ENCODE results near the gene TM4SF4.

The TM4SF4 gene

GRCh38 chr3:149481491-149481890 is 7.0 kb downstream of the TM4SF4 start:
- DNase-seq (ENCODE audit: low read depth), result no peak

DNA sequence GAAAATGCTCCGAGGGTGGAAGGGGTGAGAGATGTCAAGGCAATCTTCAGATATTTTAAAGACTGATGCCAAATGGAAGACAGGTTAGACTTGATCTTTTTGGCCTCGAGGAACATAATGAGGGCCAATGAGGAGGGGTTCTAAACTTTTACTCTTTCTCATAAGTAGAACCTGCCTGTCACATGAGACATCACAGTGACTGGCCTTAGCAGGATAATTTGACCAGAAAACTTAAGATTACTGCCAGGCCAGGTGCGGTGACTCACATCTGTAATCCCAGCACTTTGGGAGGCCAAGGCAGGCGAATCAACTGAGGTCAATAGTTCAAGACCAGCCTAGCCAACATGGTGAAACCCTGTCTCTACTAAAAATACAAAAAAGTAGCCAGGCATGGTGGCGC is 12.2 kb downstream of the TM4SF4 start:
- DNase-seq (ENCODE audit: low read depth), result no peak

DNA sequence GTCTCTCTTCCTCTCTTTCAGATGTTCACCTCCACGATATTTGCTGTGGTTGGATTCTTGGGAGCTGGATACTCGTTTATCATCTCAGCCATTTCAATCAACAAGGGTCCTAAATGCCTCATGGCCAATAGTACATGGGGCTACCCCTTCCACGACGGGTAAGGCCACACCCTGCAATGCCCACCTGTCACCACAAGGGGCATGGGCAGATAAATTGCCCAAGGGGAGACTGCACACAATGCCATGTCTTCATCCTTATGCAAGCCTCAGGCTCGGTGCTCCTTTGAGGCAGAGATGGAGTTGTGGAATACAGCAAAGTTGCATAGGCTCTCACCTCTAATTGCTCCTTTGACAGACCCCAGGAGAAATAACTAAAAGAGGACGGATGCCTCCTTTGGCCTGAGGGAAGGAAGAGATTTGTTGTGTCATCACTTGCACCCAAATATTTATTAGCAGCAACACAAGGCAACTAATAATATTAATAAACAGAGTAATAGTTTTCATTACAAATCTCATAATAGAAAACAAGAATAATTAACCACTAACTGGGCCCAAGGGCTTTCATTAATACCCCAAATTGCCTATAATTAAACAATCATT is 13.2 kb downstream of the TM4SF4 start:
- no peak for DNase-seq (ENCODE audit: low read depth)

GRCh38 chr3:149489060-149489690 is 14.7 kb downstream of the TM4SF4 start:
- no peak for DNase-seq (ENCODE audit: low read depth)

DNA sequence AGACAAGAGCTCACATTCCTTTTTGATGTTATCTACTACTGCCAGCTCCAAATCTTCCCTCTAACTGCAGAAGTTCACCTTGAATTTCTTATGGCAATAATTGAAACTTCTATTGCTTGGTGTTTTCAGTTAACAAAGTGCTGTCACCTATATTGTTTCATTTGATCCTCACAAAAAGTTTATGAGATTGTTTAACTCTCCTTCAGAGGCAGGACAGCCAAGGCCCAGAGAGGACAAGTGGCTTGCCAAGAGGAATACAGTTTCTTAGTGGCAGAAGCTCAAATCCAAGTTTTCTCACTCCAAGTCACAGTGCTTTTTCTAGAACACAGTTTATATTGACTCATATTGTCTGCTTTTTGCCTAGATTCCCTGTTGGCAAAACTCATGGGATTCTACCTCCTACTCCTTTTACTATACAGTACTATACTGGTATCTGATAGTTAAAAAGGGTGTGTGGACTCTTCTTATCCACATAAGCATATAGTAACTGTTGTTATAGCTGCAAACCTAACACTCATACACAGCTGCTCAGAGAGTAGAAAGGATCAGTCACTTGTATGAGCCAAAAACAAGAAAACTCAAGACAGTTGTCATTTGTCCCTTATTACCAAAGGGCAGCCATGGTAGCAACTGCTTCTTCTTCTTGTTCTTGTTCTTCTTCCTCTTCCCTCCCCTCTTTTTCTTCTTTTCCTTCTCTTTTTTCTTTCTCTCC is 15.9 kb downstream of the TM4SF4 start:
- no peak for DNase-seq (ENCODE audit: low read depth)

- no peak for DNase-seq (ENCODE audit: low read depth)
These were observed 19.0 kb downstream of the TM4SF4 start for GRCh38 chr3:149493315-149494021.

DNA sequence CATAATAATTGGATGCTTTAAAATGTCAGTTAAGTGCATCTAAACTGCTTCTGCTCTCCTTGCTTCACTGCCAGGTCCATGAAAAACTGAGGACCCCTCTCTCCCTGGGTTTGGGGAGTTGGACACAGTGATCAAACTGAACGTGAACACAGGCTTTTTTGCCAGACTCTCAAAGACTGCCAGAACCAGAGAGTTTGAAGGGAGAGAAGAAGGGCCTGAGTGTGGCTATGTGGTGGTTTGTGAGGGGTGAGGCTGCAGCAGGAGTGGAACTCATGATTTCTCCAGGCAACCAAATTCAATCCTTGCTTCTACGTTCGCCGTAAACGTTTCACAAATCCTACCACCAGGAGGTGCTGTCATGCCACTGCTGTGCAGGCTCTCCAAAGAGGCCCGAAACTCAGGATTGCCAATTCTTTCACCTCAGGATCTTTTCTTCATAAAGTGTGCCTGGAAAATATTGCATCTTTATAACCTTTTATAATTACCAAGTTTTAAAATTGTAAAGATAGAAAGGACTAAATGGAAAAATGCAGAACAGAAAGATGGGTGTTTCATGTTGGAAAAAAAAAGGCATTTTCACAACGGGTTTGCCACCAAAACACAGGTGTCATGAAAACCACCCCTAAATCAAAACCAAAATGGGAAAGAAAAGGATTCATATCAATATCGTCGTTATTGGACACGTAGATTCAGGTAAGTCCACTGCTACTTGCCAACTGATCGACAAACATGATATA is 19.7 kb downstream of the TM4SF4 start:
- DNase-seq (ENCODE audit: low read depth), result no peak

GRCh38 chr3:149494759-149495580 is 20.5 kb downstream of the TM4SF4 start:
- DNase-seq (ENCODE audit: low read depth), result no peak

- no peak for DNase-seq (ENCODE audit: low read depth)
These were observed 21.2 kb downstream of the TM4SF4 start for GRCh38 chr3:149495581-149496125.

- DNase-seq (ENCODE audit: low read depth), result no peak
These were observed 22.4 kb downstream of the TM4SF4 start for GRCh38 chr3:149496891-149497290.

GRCh38 chr3:149497966-149498670 is 23.6 kb downstream of the TM4SF4 start:
- no peak for DNase-seq (ENCODE audit: low read depth)

GRCh38 chr3:149501524-149501923 is 27.0 kb downstream of the TM4SF4 start:
- no peak for DNase-seq (ENCODE audit: low read depth)

DNA sequence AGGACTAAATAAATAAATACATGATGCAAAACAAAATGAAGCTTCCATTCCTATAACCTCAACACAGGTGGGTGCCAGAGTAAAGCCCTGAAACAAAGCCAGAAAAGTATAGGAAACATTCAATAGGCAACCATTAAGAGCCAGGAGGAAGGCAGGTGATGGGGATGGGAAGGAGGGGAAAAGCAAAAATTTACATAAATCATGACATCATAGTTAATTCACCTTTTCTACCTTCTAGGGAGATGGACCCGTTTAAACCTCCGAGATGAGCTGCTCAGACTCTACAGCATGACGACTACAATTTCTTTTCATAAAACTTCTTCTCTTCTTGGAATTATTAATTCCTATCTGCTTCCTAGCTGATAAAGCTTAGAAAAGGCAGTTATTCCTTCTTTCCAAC is 27.9 kb downstream of the TM4SF4 start:
- DNase-seq (ENCODE audit: low read depth), result no peak

DNA sequence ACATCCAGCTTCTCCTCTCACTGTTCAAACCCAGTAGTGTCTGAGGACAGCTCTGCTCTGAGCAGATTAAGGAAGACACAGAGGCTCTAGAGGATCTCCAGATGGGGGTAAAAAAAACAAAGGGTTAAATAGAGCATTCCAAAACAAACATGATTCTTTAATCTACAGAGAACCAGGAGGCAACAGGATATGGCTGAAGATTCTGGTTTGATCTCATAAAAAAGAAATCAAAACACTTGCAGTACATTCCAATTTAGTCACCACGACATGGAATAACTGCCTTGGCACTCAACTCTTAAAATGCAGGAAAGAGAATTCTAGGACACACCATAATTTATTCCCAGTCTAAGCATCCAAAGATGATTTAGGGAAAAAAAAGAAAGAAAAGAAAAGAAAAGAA is 32.0 kb downstream of the TM4SF4 start:
- DNase-seq (ENCODE audit: low read depth), result no peak

DNA sequence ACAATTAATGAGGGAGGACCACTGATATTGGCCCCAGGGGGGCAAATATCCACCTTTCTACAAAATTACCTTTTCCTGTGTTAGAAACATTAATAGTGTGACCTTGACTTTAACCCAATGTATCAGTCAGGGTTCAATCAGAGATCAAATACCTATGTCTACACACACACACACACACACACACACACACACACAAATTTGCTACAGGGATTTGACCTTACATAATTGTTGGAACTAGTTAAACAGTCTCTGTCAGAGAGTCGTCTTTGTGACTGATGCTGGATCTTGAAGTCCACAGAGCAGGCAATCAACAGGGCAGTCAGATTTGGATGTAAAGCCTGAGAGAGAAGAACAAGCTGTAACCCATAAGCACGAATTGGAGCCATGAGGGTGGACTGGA is 32.5 kb downstream of the TM4SF4 start:
- DNase-seq (ENCODE audit: low read depth), result no peak

GRCh38 chr3:149507491-149508324 is 33.2 kb downstream of the TM4SF4 start:
- DNase-seq (ENCODE audit: low read depth), result no peak

DNA sequence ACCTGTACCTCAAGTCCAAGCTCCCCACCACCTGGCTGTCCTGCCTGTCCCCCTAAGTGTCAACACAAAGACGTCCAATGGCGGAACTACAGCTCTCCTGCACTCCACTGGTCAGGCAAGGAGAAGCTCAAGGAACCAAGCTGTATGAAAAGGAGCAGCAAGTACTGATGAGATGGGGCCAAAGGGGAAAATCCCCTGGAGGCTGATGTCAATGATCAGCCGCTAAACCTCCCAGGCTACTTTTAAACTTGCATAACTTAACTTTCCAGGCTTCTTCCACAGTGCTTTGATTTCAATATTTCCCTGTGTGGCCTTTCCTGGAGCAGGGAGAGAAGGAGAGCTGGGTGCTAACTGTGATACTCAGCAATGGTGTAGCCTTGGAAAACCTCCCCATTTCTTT is 35.0 kb downstream of the TM4SF4 start:
- no peak for DNase-seq (ENCODE audit: low read depth)

DNA sequence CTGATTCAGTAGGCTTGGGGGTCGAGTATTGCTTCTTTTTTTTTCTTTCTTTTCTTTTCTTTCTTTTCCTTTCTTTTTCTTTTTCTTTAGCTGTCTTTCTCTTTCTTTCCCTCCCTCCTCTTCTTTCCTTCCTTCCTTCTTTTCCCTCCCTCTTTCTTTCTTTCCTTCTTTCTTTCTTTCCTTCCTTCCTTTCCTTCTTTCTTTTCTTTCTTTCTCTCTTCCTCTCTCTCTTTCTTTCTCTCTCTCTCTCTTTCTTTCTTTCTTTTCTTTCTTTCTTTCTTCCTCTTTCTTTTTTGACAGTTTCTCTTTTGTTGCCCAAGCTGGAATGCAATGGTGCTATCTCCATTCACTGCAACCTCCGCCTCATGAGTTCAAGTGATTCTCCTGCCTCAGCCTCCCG is 36.0 kb downstream of the TM4SF4 start:
- no peak for DNase-seq (ENCODE audit: low read depth)

DNA sequence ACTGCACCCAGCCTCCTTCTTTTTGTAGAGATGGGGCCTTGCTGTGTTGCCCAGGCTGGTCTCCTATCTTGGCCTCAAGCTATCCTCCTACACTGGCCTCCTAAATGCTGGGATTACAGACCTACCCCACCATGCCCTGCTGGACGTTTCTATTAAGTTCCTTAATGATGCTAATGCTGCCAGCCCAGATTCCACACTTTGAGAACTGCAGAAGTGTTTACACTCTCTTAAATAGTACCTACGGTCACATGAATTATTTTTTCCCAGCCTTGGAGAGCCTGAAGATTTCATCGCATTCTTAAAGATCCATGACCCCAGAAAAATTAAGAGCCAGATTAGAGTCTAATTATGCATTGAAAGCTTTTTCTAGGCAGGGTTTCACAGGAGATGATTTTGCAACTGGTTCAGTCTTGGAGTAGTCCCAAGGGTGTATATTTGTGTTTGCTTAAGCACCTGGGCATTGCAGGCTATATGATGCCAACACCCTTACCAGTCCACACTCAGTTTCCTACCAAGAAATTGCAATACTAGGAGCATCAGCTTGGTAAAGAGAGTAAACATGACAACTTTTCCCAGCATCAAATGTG is 36.6 kb downstream of the TM4SF4 start:
- no peak for DNase-seq (ENCODE audit: low read depth)
